ENCODE data around the gene TMCC1. TPM values are rescaled to one million over a fixed set of nuclear protein-coding genes. Genes with fewer than 3 reads are reported as not detected.

Gene TMCC1
- total RNA-seq, 1 donor from 2014 or later, result 35.2 TPM

- DNase-seq (ENCODE audit: extremely low read depth, low read depth, low spot score), result no peak
Observed at GRCh38 chr3:129628169-129628522, 265.4 kb downstream of the TMCC1 start.

GRCh38 chr3:129627350-129628168 lies 266.0 kb downstream of the TMCC1 start:
- no peak for DNase-seq (ENCODE audit: extremely low read depth, low read depth, low spot score)

- no peak for DNase-seq (ENCODE audit: extremely low read depth, low read depth, low spot score)
Observed at GRCh38 chr3:129626744-129627349, 266.7 kb downstream of the TMCC1 start.

- DNase-seq (ENCODE audit: extremely low read depth, low read depth, low spot score), result no peak
Observed at GRCh38 chr3:129625072-129625874, 268.2 kb downstream of the TMCC1 start.

- DNase-seq (ENCODE audit: extremely low read depth, low read depth, low spot score), result no peak
Observed at GRCh38 chr3:129624347-129625071, 269.0 kb downstream of the TMCC1 start.

- DNase-seq (ENCODE audit: extremely low read depth, low read depth, low spot score), result no peak
Observed at GRCh38 chr3:129623447-129624118, 269.9 kb downstream of the TMCC1 start.

- DNase-seq (ENCODE audit: extremely low read depth, low read depth, low spot score), result no peak
Observed at GRCh38 chr3:129622933-129623332, 270.6 kb downstream of the TMCC1 start.

GRCh38 chr3:129622226-129622874 lies 271.2 kb downstream of the TMCC1 start:
- no peak for DNase-seq (ENCODE audit: extremely low read depth, low read depth, low spot score)

GRCh38 chr3:129621626-129622225 lies 271.8 kb downstream of the TMCC1 start:
- DNase-seq (ENCODE audit: extremely low read depth, low read depth, low spot score), result no peak

GRCh38 chr3:129620828-129621559 lies 272.5 kb downstream of the TMCC1 start:
- DNase-seq (ENCODE audit: extremely low read depth, low read depth, low spot score), result no peak

- no peak for DNase-seq (ENCODE audit: extremely low read depth, low read depth, low spot score)
Observed at GRCh38 chr3:129619726-129620162, 273.8 kb downstream of the TMCC1 start.

- no peak for DNase-seq (ENCODE audit: extremely low read depth, low read depth, low spot score)
Observed at GRCh38 chr3:129618901-129619671, 274.4 kb downstream of the TMCC1 start.

- no peak for DNase-seq (ENCODE audit: extremely low read depth, low read depth, low spot score)
Observed at GRCh38 chr3:129618186-129618820, 275.2 kb downstream of the TMCC1 start.

GRCh38 chr3:129617381-129618185 lies 275.9 kb downstream of the TMCC1 start:
- DNase-seq (ENCODE audit: extremely low read depth, low read depth, low spot score), result no peak

- DNase-seq (ENCODE audit: extremely low read depth, low read depth, low spot score), result no peak
Observed at GRCh38 chr3:129616713-129617112, 276.8 kb downstream of the TMCC1 start.

- no peak for DNase-seq (ENCODE audit: extremely low read depth, low read depth, low spot score)
Observed at GRCh38 chr3:129616291-129616690, 277.2 kb downstream of the TMCC1 start.
